Caki2 (cell line): Measurements from ENCODE around the gene ITIH6. TPM values are rescaled to one million over a fixed set of nuclear protein-coding genes. Genes with fewer than 3 reads are reported as not detected.
"Not testable (repeated sequence)": the region's sequence is repeated elsewhere in the genome, so short reads cannot be mapped to it uniquely, and the experiment has no call there.

Source experiments
- DNase-seq: peaks from one replicate; pipeline ENCODE4 v3.0.0-alpha.2; 2015; ENCODE audit warnings: low read depth
- in situ Hi-C: cut with HindIII; loops from 2 replicates; pipeline ENCODE4 v1.10.0; 2016; ENCODE audit warnings: low sequenced_read_pairs, low pct_unique_long_range_greater_than_20kb, mixed read lengths
- total RNA-seq: library from RNA; depleted of rRNA; stranded (reverse); fragments of >200 nt; shearing (Covaris generic); gene quantifications from 2 replicates; pipeline ENCODE4 v1.2.3, GENCODE V29; 2014; ENCODE audit warnings: low replicate concordance; rRNA removed

ITIH6 gene
- total RNA-seq, 1 experiment from 2014 or later: not detected

DNA sequence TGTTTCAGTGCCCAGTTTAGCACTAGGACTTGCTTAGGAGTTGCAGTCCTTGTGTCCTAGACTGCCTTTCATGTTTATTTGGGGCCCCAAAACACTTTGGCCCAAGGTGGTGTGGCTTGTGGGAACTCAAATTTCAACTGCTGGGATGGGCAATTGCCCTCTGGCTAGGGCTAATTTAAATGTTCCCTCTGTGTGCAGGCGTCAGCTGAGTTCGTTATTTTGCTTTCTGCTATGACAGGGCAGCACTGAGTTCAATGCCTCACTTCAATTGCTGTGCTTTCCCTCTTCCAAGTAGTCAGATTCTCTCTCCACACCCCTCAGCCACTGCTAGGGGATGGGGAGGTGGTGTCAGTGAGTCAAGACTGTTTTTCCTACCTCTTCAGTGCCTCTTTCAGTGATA is 51.1 kb downstream of the ITIH6 start:
- in situ Hi-C loops: no loop called here
- DNase-seq: no peak

DNA sequence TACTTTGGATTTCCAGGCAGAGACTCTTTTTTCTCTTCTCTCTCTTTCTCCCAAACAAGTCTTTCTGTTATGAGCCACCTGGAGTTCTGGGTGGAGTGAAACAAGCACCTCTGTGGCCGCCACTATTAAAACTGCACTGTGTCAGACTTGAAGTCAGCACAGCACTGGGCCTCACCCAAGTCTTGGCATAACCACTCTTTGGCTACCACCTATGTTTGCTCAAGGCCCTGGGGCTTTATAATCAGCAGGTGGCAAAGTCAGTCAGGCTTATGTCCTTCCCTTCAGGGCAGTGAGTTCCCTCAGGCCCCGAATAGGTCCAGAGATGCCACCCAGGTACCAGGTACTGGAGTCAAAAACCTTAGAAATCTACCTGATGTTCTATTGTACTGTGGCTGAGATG is 52.4 kb downstream of the ITIH6 start:
- no peak for DNase-seq
- in situ Hi-C loops: no loop called here

DNA sequence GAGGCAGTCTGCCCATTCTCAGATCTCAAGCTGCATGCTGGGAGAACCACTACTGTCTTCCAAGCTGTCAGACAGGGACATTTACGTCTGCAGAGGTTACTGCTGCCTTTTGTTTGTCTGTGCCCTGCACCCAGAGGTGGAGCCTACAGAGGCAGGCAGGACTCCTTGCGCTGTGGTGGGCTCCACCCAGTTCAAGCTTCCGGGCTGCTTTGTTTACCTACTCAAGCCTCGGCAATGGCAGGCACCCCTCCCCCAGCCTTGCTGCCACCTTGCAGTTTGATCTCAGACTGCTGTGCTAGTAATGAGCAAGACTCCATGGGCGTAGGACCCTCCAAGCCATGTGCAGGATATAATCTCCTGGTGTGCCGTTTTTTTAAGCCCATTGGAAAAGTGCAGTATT is 59.5 kb downstream of the ITIH6 start:
- DNase-seq, in situ Hi-C loops: not testable (repeated sequence)

DNA sequence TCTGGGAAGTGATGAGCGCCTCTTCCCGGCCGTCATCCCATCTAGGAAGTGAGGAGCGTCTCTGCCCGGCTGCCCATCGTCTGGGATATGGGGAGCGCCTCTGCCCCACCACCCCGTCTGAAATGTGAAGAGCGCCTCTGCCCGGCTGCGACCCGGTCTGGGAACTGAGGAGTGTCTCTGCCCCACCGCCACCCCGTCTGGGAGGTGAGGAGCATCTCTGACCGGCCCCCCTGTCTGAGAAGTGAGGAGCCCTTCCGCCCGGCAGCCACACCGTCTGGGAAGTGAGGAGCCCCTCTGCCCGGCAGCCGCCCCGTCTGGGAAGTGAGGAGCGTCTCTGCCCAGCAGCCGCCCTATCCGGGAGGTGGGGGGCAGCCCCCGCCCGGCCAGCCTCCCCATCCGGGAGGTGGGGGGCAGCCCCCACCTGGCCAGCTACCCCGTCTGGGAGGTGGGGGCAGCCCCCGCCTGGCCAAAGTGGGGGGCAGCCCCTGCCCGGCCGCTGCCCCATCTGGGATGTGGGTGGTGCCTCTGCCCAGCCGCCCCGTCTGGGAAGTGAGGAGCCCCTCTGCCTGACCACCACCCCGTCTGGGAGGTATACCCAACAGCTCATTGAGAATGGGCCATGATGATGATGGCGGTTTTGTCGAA is 61.6 kb downstream of the ITIH6 start:
- DNase-seq, in situ Hi-C loops: not testable (repeated sequence)

DNA sequence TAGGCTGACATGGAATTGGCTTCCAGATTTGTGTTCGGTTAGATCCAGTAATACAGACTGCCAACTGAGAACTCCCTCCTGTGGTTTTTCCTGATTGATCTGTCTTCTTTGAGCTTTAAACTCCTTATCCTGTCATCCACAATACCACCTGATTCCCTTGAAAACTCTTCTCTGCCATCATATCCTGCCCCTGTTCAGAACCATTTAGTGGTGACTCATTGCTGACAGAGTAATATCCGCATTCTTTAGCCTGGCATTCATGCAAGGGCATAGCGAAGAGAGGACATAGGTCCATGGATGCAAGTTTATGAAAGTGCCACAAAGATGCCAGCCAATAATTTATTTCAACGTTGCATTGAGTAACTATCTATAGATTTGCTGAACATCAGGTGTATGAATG is 76.6 kb downstream of the ITIH6 start:
- in situ Hi-C loops: no loop called here
- DNase-seq: peak; percentile 26

DNA sequence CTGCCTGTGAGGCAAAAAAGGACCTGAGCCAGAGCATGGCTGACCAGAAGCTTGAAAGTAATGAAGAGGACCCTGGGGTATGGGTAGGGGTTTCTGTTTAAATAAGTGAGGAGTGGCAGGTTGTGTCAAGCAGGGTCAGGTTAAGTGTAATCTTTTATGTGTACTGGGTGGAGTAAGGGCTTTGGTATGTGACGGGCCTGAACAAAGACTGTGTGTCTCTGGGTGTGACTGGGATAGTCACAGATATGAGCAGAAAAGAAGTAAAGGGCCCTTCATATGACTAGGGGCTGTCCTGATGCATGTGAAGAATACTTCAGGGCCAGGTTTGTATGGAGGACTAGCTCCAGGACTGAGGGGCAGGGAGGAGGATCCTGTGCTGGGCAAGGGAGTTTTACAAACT is 82.4 kb downstream of the ITIH6 start:
- DNase-seq: no peak
- in situ Hi-C loops: no loop called here

DNA sequence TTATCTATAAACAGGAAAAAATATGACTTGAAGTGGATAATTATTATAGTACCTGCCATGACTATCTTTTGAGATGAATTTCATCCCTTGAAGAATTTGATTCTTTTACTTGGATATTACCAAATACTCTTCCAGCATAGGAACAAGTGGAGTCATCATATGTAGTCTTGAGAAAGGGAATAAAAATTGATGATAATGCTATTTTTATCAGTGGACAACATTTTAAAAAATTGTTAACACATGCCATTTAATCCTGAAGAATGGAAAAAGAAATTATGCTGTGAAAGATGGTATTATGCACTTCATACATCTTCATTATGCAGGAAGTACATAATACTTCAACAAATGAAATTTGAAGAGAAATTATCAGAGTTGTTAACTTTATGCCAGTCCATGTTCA is 83.6 kb downstream of the ITIH6 start:
- no peak for DNase-seq

DNA sequence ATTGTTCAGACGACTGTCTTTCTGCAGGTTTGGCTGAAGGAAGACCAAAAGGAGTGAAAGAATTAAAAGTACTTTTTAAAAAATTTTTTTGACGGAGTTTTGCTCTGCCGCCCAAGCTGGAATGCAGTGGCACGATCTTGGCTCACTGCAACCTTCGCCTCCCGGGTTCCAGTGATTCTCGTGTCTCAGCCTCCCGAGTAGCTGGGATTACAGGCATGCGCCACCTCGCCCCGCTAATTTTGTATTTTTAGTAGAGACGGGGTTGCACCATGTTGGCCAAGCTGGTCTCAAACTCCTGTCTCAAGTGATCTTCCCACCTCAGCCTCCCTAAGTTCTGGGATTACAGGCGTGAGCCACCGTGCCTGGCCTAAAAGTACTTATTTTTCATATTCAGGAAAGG is 86.3 kb downstream of the ITIH6 start:
- in situ Hi-C loops: no loop called here
- DNase-seq: no peak

More for the DNA sequence above, 83.6 kb downstream of the ITIH6 start:
- in situ Hi-C loops: no loop called here

DNA sequence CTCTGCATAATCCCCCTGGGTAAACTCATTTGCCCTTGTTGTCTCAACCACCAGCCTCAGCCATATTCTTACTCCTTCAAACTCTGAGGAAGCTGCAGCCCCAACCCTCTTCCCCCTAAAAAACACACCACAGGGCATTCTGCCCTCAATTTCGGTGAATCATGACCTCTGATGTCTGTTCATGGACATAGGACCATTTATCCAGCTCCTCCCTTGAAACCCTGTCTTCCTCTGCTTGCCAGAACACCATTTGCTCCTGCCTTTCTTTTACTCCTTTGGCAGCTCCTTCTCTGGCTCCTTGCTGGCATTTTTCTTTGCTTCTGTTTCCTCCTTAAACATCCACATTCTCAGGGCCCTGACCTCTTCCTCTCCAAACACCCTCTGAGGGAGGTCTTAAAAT is 87.1 kb downstream of the ITIH6 start:
- no peak for DNase-seq
- in situ Hi-C loops: no loop called here

DNA sequence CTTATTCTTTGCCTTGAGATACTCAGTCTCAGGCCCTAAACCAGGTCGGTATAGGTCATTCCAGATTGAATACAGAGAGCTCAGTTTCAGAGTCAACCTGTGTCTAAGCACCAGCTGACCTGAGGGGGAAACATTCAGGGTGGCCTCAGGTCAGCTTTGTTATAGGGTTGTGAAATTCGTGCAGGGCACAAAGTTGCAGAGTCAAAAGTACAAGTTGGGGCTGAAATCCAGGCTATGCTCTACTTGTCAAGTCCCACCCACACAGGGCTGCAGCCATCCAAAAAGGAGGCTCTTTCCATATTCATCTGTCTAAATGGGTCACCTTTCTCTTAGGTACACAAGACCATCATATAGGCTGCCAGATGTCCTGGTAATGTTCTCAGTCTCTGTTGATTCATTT is 89.7 kb downstream of the ITIH6 start:
- in situ Hi-C loops: no loop called here
- DNase-seq: no peak

Other genes with a start within 250 kb of the ITIH6 start
- gene MAGED2, start 9.5 kb upstream of the ITIH6 start, total RNA-seq: 282 and 284 TPM in 2 replicates
- 1.3 and 5.0 TPM in 2 replicates for gene TRO, start 122.6 kb upstream of the ITIH6 start, total RNA-seq
- not detected in 2 replicates for gene PFKFB1, start 195.9 kb upstream of the ITIH6 start, total RNA-seq
- 5.6 and 8.4 TPM in 2 replicates for gene APEX2, start 202.1 kb upstream of the ITIH6 start, total RNA-seq
- gene ALAS2, start 232.7 kb upstream of the ITIH6 start, total RNA-seq: not detected in 2 replicates